Smooth muscle cell (in vitro differentiated cells): ENCODE results near the gene CISH. TPM values are rescaled to one million over a fixed set of nuclear protein-coding genes. Genes with fewer than 3 reads are reported as not detected.

Source experiments
- DNase-seq: peaks from one replicate; lab custom pipeline; 2025; ENCODE audit not compliant: unreplicated experiment; lab: John Stamatoyannopoulos, UW
- H2AFZ ChIP-seq: fragments of 200-600 bp; sonication (generic); 2 replicates; pipeline ENCODE4 v1.6.0; 2016; ENCODE audit warnings: antibody characterized with exemption, low read depth, mild to moderate bottlenecking
- H3F3A ChIP-seq: fragments of 200-600 bp; sonication (generic); 2 replicates; pipeline ENCODE4 v1.6.0; 2017; ENCODE audit warnings: antibody characterized with exemption, low read depth
- H3K27ac ChIP-seq: fragments of 200-600 bp; sonication (generic); 2 replicates; pipeline ENCODE4 v1.5.1; 2016; ENCODE audit warnings: low read depth, mild to moderate bottlenecking
- H3K27me3 ChIP-seq: fragments of 200-600 bp; sonication (generic); 2 replicates; pipeline ENCODE4 v1.6.1; 2016; ENCODE audit warnings: low read depth, mild to moderate bottlenecking
- H3K36me3 ChIP-seq: fragments of 200-600 bp; sonication (generic); 2 replicates; pipeline ENCODE4 v1.5.1; 2016; ENCODE audit warnings: low read depth
- H3K4me1 ChIP-seq: fragments of 200-600 bp; sonication (generic); 2 replicates; pipeline ENCODE4 v1.5.1; 2016; ENCODE audit warnings: low read depth
- H3K4me2 ChIP-seq: fragments of 200-600 bp; sonication (generic); 2 replicates; pipeline ENCODE4 v1.6.0; 2016; ENCODE audit warnings: mild to moderate bottlenecking
- H3K4me3 ChIP-seq: fragments of 200-600 bp; sonication (generic); 2 replicates; pipeline ENCODE4 v1.5.1; 2016; ENCODE audit warnings: mild to moderate bottlenecking
- H3K79me2 ChIP-seq: fragments of 200-600 bp; sonication (generic); 2 replicates; pipeline ENCODE4 v1.6.0; 2016; ENCODE audit warnings: low read depth, mild to moderate bottlenecking
- H3K9ac ChIP-seq: fragments of 200-600 bp; sonication (generic); 2 replicates; pipeline ENCODE4 v1.6.0; 2016; ENCODE audit warnings: low read depth
- H3K9me3 ChIP-seq: fragments of 200-600 bp; sonication (generic); replicated peaks from 2 replicates; pipeline ENCODE4 v1.5.1; 2016; ENCODE audit warnings: low read depth
- H4K20me1 ChIP-seq: fragments of 200-600 bp; sonication (generic); 2 replicates; pipeline ENCODE4 v1.6.0; 2016; ENCODE audit warnings: low read depth
- CTCF ChIP-seq: fragments of 200-600 bp; sonication (generic); IDR thresholded peaks from 2 replicates; pipeline ENCODE4 v1.5.1; 2017; ENCODE audit warnings: borderline replicate concordance, mild to moderate bottlenecking, antibody characterized with exemption; ENCODE audit not compliant: insufficient read depth, poor library complexity, severe bottlenecking
- WGBS: methylation state at CpG from one replicate; pipeline ENCODE4 v1.1.7; 2016; ENCODE audit warnings: low lambda C conversion rate; 5-methylcytosine and 5-hydroxymethylcytosine counted together
- polyA plus RNA-seq: library from polyadenylated mRNA; unstranded; fragments of >200 nt; fragmentation: Nextera tagmentation; extraction: Ambion mirVana; gene quantifications from 2 replicates; pipeline ENCODE4 v1.2.1, GENCODE V29; 2016
- total RNA-seq: library from RNA; depleted of rRNA; stranded (reverse); fragments of >200 nt; gene quantifications from 2 replicates; pipeline ENCODE4 v1.2.3, GENCODE V29; 2014

The CISH gene
- total and polyA plus RNA-seq, 2 experiments from 2014 or later, result 1.8 to 15.9 TPM

GRCh38 chr3:50588759-50589433 is 22.7 kb downstream of the CISH start:
- no peak overlapping the region for H3K9ac ChIP-seq
- no peak for DNase-seq

GRCh38 chr3:50587806-50588758 is 23.5 kb downstream of the CISH start:
- Histone ChIP-seq H3K27me3 (no peaks in the 10 kb centered on the region), H3K4me3 (no peak overlapping the region), H3F3A (no peaks in the 10 kb centered on the region)

More at GRCh38 chr3:50588759-50589433, 22.7 kb downstream of the CISH start:
- no peaks in the 10 kb centered on the region for H3F3A ChIP-seq
- H3K27me3 ChIP-seq, result no peaks in the 10 kb centered on the region
- H3K36me3 ChIP-seq, result no peaks in the 10 kb centered on the region
- H3K4me2 ChIP-seq, result no peak overlapping the region
- no peaks in the 10 kb centered on the region for H3K9me3 ChIP-seq
- H3K79me2 ChIP-seq, result no peaks in the 10 kb centered on the region
- no peak for TF ChIP-seq CTCF
- WGBS, result 93% methylated on average over 4 of the region's 4 CpGs
- no peaks in the 10 kb centered on the region for H4K20me1 ChIP-seq
- no peaks in the 10 kb centered on the region for H3K4me1 ChIP-seq
- H3K27ac ChIP-seq, result no peak overlapping the region
- no peak overlapping the region for H2AFZ ChIP-seq
- H3K4me3 ChIP-seq, result no peak overlapping the region

GRCh38 chr3:50587373-50587772 is 24.2 kb downstream of the CISH start:
- H3K36me3 ChIP-seq, result no peaks in the 10 kb centered on the region
- H3K27ac ChIP-seq, result no peak overlapping the region
- H3K4me2 ChIP-seq, result no peak overlapping the region
- H3K27me3 ChIP-seq, result no peaks in the 10 kb centered on the region
- H2AFZ ChIP-seq, result no peak overlapping the region
- H3F3A ChIP-seq, result no peaks in the 10 kb centered on the region
- no peaks in the 10 kb centered on the region for H3K9me3 ChIP-seq
- H3K4me1 ChIP-seq, result no peaks in the 10 kb centered on the region
- TF ChIP-seq CTCF, result no peak
- no peaks in the 10 kb centered on the region for H4K20me1 ChIP-seq
- H3K9ac ChIP-seq, result no peak overlapping the region
- no peak overlapping the region for H3K4me3 ChIP-seq
- DNase-seq, result no peak
- WGBS, result 91% methylated on average over 6 of the region's 6 CpGs
- no peaks in the 10 kb centered on the region for H3K79me2 ChIP-seq

More at GRCh38 chr3:50587806-50588758, 23.5 kb downstream of the CISH start:
- no peak overlapping the region for H2AFZ ChIP-seq
- H4K20me1 ChIP-seq, result no peaks in the 10 kb centered on the region
- no peak overlapping the region for H3K27ac ChIP-seq
- H3K36me3 ChIP-seq, result no peaks in the 10 kb centered on the region
- no peak for DNase-seq
- H3K9ac ChIP-seq, result no peak overlapping the region
- no peaks in the 10 kb centered on the region for H3K4me1 ChIP-seq
- no peak overlapping the region for H3K4me2 ChIP-seq
- TF ChIP-seq CTCF, result no peak
- H3K9me3 ChIP-seq, result no peaks in the 10 kb centered on the region
- no peaks in the 10 kb centered on the region for H3K79me2 ChIP-seq
- 74% methylated on average over 17 of the region's 17 CpGs for WGBS
